ENCODE data around the gene SLC2A9.

DNA sequence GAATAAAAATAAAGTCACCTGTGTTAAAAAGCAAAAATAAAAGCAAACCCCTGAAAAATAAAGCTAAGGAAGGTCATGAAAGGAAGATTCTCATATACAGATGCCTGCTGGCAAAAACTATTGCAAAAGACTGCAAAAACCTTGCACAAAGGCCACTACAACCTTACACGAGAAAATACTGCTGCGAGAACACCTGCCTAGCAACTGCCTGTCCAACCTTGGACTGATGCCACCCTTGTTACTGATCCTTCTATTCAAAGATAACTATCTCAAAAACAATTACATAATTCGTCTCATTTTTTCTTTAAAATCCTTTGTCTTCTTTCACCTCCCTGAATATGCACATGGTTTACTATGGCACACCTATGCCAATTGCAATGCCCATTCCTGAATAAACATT is 49.6 kb downstream of the SLC2A9 start:
- no peak for TF ChIP-seq POLR2A (IDR thresholded peaks at IDR 0.05)
- TF ChIP-seq CTCF (IDR thresholded peaks at IDR 0.05): no peak
